ENCODE data around the gene ZNF860. TPM values are rescaled to one million over a fixed set of nuclear protein-coding genes. Genes with fewer than 3 reads are reported as not detected.
A peak's percentile ranks its signal among the peaks of the same experiment; 100 is the strongest.
"Not testable (repeated sequence)": the region's sequence is repeated elsewhere in the genome, so short reads cannot be mapped to it uniquely, and the experiment has no call there.

ZNF860 gene
- total RNA-seq, 2 donors from 2014 or later: 0.91 TPM; not detected in 1

- ATAC-seq (replicated peaks): peak; percentile 85
- Mint-ChIP-seq H3K9me3 (peaks cover 8% of the 10 kb centered on the region), H3K27me3 (peaks cover 20% of the 10 kb centered on the region), H3K27ac (no peak overlapping the region), H3K4me1 (no peaks in the 10 kb centered on the region), H3K4me3 (no peak overlapping the region), H3K36me3 (ENCODE audit: low read depth) (no peaks in the 10 kb centered on the region)
These were observed 14.6 kb downstream of the ZNF860 start for GRCh38 chr3:31996195-31996594.

GRCh38 chr3:31997500-31997899 is 15.9 kb downstream of the ZNF860 start:
- H3K36me3 Mint-ChIP-seq (ENCODE audit: low read depth): no peaks in the 10 kb centered on the region

GRCh38 chr3:31999907-32000439 is 18.4 kb downstream of the ZNF860 start:
- Mint-ChIP-seq H3K27me3 (peaks cover 23% of the 10 kb centered on the region), H3K4me1 (no peaks in the 10 kb centered on the region), H3K4me3 (no peak overlapping the region), H3K9me3 (no peaks in the 10 kb centered on the region), H3K27ac (no peak overlapping the region), H3K36me3 (ENCODE audit: low read depth) (no peaks in the 10 kb centered on the region)
- peak; percentile 29 for ATAC-seq (replicated peaks)

More at GRCh38 chr3:31997500-31997899, 15.9 kb downstream of the ZNF860 start:
- Mint-ChIP-seq H3K4me3 (no peak overlapping the region), H3K4me1 (no peaks in the 10 kb centered on the region), H3K9me3 (peaks cover 6% of the 10 kb centered on the region), H3K27ac (no peak overlapping the region), H3K27me3 (peaks cover 21% of the 10 kb centered on the region)
- no peak for ATAC-seq (replicated peaks)

GRCh38 chr3:32000877-32001276 is 19.3 kb downstream of the ZNF860 start:
- no peaks in the 10 kb centered on the region for H3K36me3 Mint-ChIP-seq (ENCODE audit: low read depth)
- no peaks in the 10 kb centered on the region for H3K4me1 Mint-ChIP-seq
- no peaks in the 10 kb centered on the region for H3K9me3 Mint-ChIP-seq
- no peak overlapping the region for H3K27ac Mint-ChIP-seq
- peaks cover 25% of the 10 kb centered on the region for H3K27me3 Mint-ChIP-seq
- no peak overlapping the region for H3K4me3 Mint-ChIP-seq
- no peak for ATAC-seq (replicated peaks)

- no peak for ATAC-seq (replicated peaks)
- H3K27ac Mint-ChIP-seq: no peak overlapping the region
These were observed 21.2 kb downstream of the ZNF860 start for GRCh38 chr3:32002561-32003368.

GRCh38 chr3:32003380-32003779 is 21.8 kb downstream of the ZNF860 start:
- peaks cover 34% of the 10 kb centered on the region for H3K27me3 Mint-ChIP-seq
- no peak overlapping the region for H3K4me3 Mint-ChIP-seq
- no peak for ATAC-seq (replicated peaks)
- no peaks in the 10 kb centered on the region for H3K36me3 Mint-ChIP-seq (ENCODE audit: low read depth)
- no peak overlapping the region for H3K27ac Mint-ChIP-seq
- H3K9me3 Mint-ChIP-seq: no peaks in the 10 kb centered on the region
- H3K4me1 Mint-ChIP-seq: no peaks in the 10 kb centered on the region

More at GRCh38 chr3:32002561-32003368, 21.2 kb downstream of the ZNF860 start:
- H3K36me3 Mint-ChIP-seq (ENCODE audit: low read depth): no peaks in the 10 kb centered on the region
- H3K4me3 Mint-ChIP-seq: no peak overlapping the region
- H3K4me1 Mint-ChIP-seq: no peaks in the 10 kb centered on the region
- no peaks in the 10 kb centered on the region for H3K9me3 Mint-ChIP-seq
- H3K27me3 Mint-ChIP-seq: peaks cover 34% of the 10 kb centered on the region

- Mint-ChIP-seq H3K4me1 (no peaks in the 10 kb centered on the region), H3K4me3 (no peak overlapping the region), H3K27me3 (peaks cover 34% of the 10 kb centered on the region), H3K27ac (no peak overlapping the region), H3K36me3 (ENCODE audit: low read depth) (no peaks in the 10 kb centered on the region), H3K9me3 (no peaks in the 10 kb centered on the region)
- no peak for ATAC-seq (replicated peaks)
These were observed 22.7 kb downstream of the ZNF860 start for GRCh38 chr3:32004113-32004765.

GRCh38 chr3:32009101-32009500 is 27.6 kb downstream of the ZNF860 start:
- Mint-ChIP-seq H3K36me3 (ENCODE audit: low read depth) (no peaks in the 10 kb centered on the region), H3K27me3 (peaks cover 22% of the 10 kb centered on the region), H3K4me1 (no peaks in the 10 kb centered on the region), H3K27ac (no peak overlapping the region), H3K9me3 (no peaks in the 10 kb centered on the region), H3K4me3 (no peak overlapping the region)
- ATAC-seq (replicated peaks): no peak

GRCh38 chr3:32009957-32010356 is 28.4 kb downstream of the ZNF860 start:
- Mint-ChIP-seq H3K27ac (no peak overlapping the region), H3K27me3 (peaks cover 18% of the 10 kb centered on the region), H3K36me3 (ENCODE audit: low read depth) (no peaks in the 10 kb centered on the region), H3K9me3 (no peaks in the 10 kb centered on the region), H3K4me1 (no peaks in the 10 kb centered on the region), H3K4me3 (no peak overlapping the region)
- ATAC-seq (replicated peaks): no peak

- not testable (repeated sequence) for H3K9me3 Mint-ChIP-seq; H3K4me3 Mint-ChIP-seq; H3K4me1 Mint-ChIP-seq; H3K36me3 Mint-ChIP-seq (ENCODE audit: low read depth); H3K27ac Mint-ChIP-seq; ATAC-seq (replicated peaks)
- peaks cover 15% of the 10 kb centered on the region for H3K27me3 Mint-ChIP-seq
These were observed 29.1 kb downstream of the ZNF860 start for GRCh38 chr3:32010699-32011098.

GRCh38 chr3:32015638-32016037 is 34.1 kb downstream of the ZNF860 start:
- not testable (repeated sequence) for H3K27me3 Mint-ChIP-seq; H3K27ac Mint-ChIP-seq; H3K36me3 Mint-ChIP-seq (ENCODE audit: low read depth); H3K4me1 Mint-ChIP-seq; ATAC-seq (replicated peaks); H3K9me3 Mint-ChIP-seq; H3K4me3 Mint-ChIP-seq

GRCh38 chr3:32017286-32017685 is 35.7 kb downstream of the ZNF860 start:
- ATAC-seq (replicated peaks): no peak
- Mint-ChIP-seq H3K27ac (no peak overlapping the region), H3K4me3 (no peak overlapping the region), H3K9me3 (no peaks in the 10 kb centered on the region), H3K4me1 (no peaks in the 10 kb centered on the region), H3K27me3 (peaks cover 2% of the 10 kb centered on the region), H3K36me3 (ENCODE audit: low read depth) (no peaks in the 10 kb centered on the region)

- Mint-ChIP-seq H3K27me3 (no peaks in the 10 kb centered on the region), H3K36me3 (ENCODE audit: low read depth) (no peaks in the 10 kb centered on the region), H3K27ac (no peak overlapping the region), H3K4me1 (no peaks in the 10 kb centered on the region), H3K4me3 (no peak overlapping the region), H3K9me3 (no peaks in the 10 kb centered on the region)
- no peak for ATAC-seq (replicated peaks)
These were observed 37.4 kb downstream of the ZNF860 start for GRCh38 chr3:32018757-32019564.

- no peak overlapping the region for H3K27ac Mint-ChIP-seq
- H3K27me3 Mint-ChIP-seq: no peaks in the 10 kb centered on the region
- no peaks in the 10 kb centered on the region for H3K9me3 Mint-ChIP-seq
- H3K36me3 Mint-ChIP-seq (ENCODE audit: low read depth): no peaks in the 10 kb centered on the region
- no peak overlapping the region for H3K4me3 Mint-ChIP-seq
- H3K4me1 Mint-ChIP-seq: no peaks in the 10 kb centered on the region
- no peak for ATAC-seq (replicated peaks)
These were observed 39.6 kb downstream of the ZNF860 start for GRCh38 chr3:32021155-32021554.
